Activated naive CD4-positive, alpha-beta T cell treated with anti-CD3 and anti-CD28 coated beads, Interleukin-2, amount 50 U/mL, for 72 hours (primary cell): Measurements from ENCODE around the gene CNRIP1. TPM values are rescaled to one million over a fixed set of nuclear protein-coding genes. Genes with fewer than 3 reads are reported as not detected.
A peak's percentile ranks its signal among the peaks of the same experiment; 100 is the strongest.
"Not testable (repeated sequence)": the region's sequence is repeated elsewhere in the genome, so short reads cannot be mapped to it uniquely, and the experiment has no call there.

ENCODE experiments used
- ATAC-seq, 2 donors: fragments of 150-1000 bp; cut with Tn5 transposase; 2 replicates each; pipeline ENCODE4 v1.10.0; 2021; ENCODE audit warnings: mild to moderate bottlenecking in 2 of 2, moderate library complexity in 2 of 2
- DNase-seq, 2 donors: peaks; one replicate each; pipeline ENCODE4 v3.0.0; 2021 to 2022; ENCODE audit warnings: low spot score in 2 of 2
- H3K27ac Mint-ChIP-seq, 2 donors: one replicate each; pipeline ENCODE4 v1.8.0; 2022; ENCODE audit warnings: mild to moderate bottlenecking in 2 of 2, mixed read lengths in 2 of 2
- H3K36me3 Mint-ChIP-seq, 2 donors: one replicate each; pipeline ENCODE4 v1.8.0; 2022; ENCODE audit warnings: mixed read lengths in 2 of 2
- H3K9me3 Mint-ChIP-seq, 2 donors: one replicate each; pipeline ENCODE4 v1.8.0; 2022; ENCODE audit warnings: mixed read lengths in 2 of 2
- total RNA-seq, 2 donors: library from RNA; stranded (reverse); gene quantifications; one replicate each; pipeline ENCODE4 v1.2.3, GENCODE V29; 2022

CNRIP1 gene
- total RNA-seq, 2 donors from 2014 or later: not detected

GRCh38 chr2:68309426-68309825, 10.3 kb downstream of the CNRIP1 start:
- no peaks in the 10 kb centered on the region for H3K36me3 Mint-ChIP-seq
- ATAC-seq (no peak), DNase-seq (no peak)
- no peak overlapping the region for H3K27ac Mint-ChIP-seq
- no peaks in the 10 kb centered on the region for H3K9me3 Mint-ChIP-seq

GRCh38 chr2:68303902-68304272, 15.9 kb downstream of the CNRIP1 start:
- ATAC-seq, H3K36me3 Mint-ChIP-seq, H3K27ac Mint-ChIP-seq, H3K9me3 Mint-ChIP-seq, DNase-seq: not testable (repeated sequence)

- no peak for ATAC-seq
- H3K9me3 Mint-ChIP-seq: no peaks in the 10 kb centered on the region
- H3K27ac Mint-ChIP-seq: peak overlapping the region in 1 of 2 donors; percentile 77
- H3K36me3 Mint-ChIP-seq: no peaks in the 10 kb centered on the region
- DNase-seq: no peak
Observed at GRCh38 chr2:68303033-68303901, 16.5 kb downstream of the CNRIP1 start.

GRCh38 chr2:68302281-68302875, 17.4 kb downstream of the CNRIP1 start:
- ATAC-seq (no peak), DNase-seq (no peak)
- H3K9me3 Mint-ChIP-seq: no peaks in the 10 kb centered on the region
- no peaks in the 10 kb centered on the region for H3K36me3 Mint-ChIP-seq
- no peak overlapping the region for H3K27ac Mint-ChIP-seq

GRCh38 chr2:68295516-68295915, 24.2 kb downstream of the CNRIP1 start:
- H3K9me3 Mint-ChIP-seq: no peaks in the 10 kb centered on the region
- H3K27ac Mint-ChIP-seq: no peak overlapping the region
- ATAC-seq (no peak), DNase-seq (no peak)
- no peaks in the 10 kb centered on the region for H3K36me3 Mint-ChIP-seq

GRCh38 chr2:68294913-68295312, 24.8 kb downstream of the CNRIP1 start:
- H3K36me3 Mint-ChIP-seq: no peaks in the 10 kb centered on the region
- DNase-seq (no peak), ATAC-seq (no peak)
- no peak overlapping the region for H3K27ac Mint-ChIP-seq
- H3K9me3 Mint-ChIP-seq: no peaks in the 10 kb centered on the region

GRCh38 chr2:68294187-68294586, 25.6 kb downstream of the CNRIP1 start:
- H3K36me3 Mint-ChIP-seq: no peaks in the 10 kb centered on the region
- no peak overlapping the region for H3K27ac Mint-ChIP-seq

GRCh38 chr2:68293755-68294154, 26.0 kb downstream of the CNRIP1 start:
- Mint-ChIP-seq H3K9me3 (no peaks in the 10 kb centered on the region), H3K36me3 (no peaks in the 10 kb centered on the region), H3K27ac (no peak overlapping the region)
- DNase-seq: no peak
- ATAC-seq: no peak

More at GRCh38 chr2:68294187-68294586, 25.6 kb downstream of the CNRIP1 start:
- DNase-seq (no peak), ATAC-seq (no peak)
- no peaks in the 10 kb centered on the region for H3K9me3 Mint-ChIP-seq

GRCh38 chr2:68293024-68293423, 26.7 kb downstream of the CNRIP1 start:
- DNase-seq (no peak), ATAC-seq (no peak)
- Mint-ChIP-seq H3K9me3 (no peaks in the 10 kb centered on the region), H3K27ac (no peak overlapping the region), H3K36me3 (no peaks in the 10 kb centered on the region)

GRCh38 chr2:68292108-68292710, 27.5 kb downstream of the CNRIP1 start:
- DNase-seq (no peak), ATAC-seq (peak in 1 of 2 donors; percentile 44)
- no peak overlapping the region for H3K27ac Mint-ChIP-seq
- no peaks in the 10 kb centered on the region for H3K36me3 Mint-ChIP-seq
- no peaks in the 10 kb centered on the region for H3K9me3 Mint-ChIP-seq

GRCh38 chr2:68291314-68291713, 28.4 kb downstream of the CNRIP1 start:
- Mint-ChIP-seq H3K27ac (no peak overlapping the region), H3K36me3 (no peaks in the 10 kb centered on the region), H3K9me3 (no peaks in the 10 kb centered on the region)
- no peak for DNase-seq
- ATAC-seq: no peak

GRCh38 chr2:68290901-68291300, 28.8 kb downstream of the CNRIP1 start:
- ATAC-seq: no peak

GRCh38 chr2:68287580-68288441, 31.9 kb downstream of the CNRIP1 start:
- ATAC-seq: no peak
- DNase-seq: no peak
- Mint-ChIP-seq H3K9me3 (no peaks in the 10 kb centered on the region), H3K27ac (no peak overlapping the region), H3K36me3 (no peaks in the 10 kb centered on the region)

More at GRCh38 chr2:68290901-68291300, 28.8 kb downstream of the CNRIP1 start:
- Mint-ChIP-seq H3K9me3 (no peaks in the 10 kb centered on the region), H3K27ac (no peak overlapping the region), H3K36me3 (no peaks in the 10 kb centered on the region)
- no peak for DNase-seq

GRCh38 chr2:68284896-68285295, 34.9 kb downstream of the CNRIP1 start:
- Mint-ChIP-seq H3K27ac (no peak overlapping the region), H3K36me3 (no peaks in the 10 kb centered on the region), H3K9me3 (no peaks in the 10 kb centered on the region)
- DNase-seq: no peak
- no peak for ATAC-seq

- ATAC-seq (no peak), DNase-seq (no peak)
- Mint-ChIP-seq H3K36me3 (no peaks in the 10 kb centered on the region), H3K9me3 (no peaks in the 10 kb centered on the region), H3K27ac (no peak overlapping the region)
Observed at GRCh38 chr2:68283419-68283812, 36.3 kb downstream of the CNRIP1 start.

- Mint-ChIP-seq H3K36me3 (no peaks in the 10 kb centered on the region), H3K27ac (peak overlapping the region in 1 of 2 donors; percentile 1), H3K9me3 (no peaks in the 10 kb centered on the region)
- no peak for DNase-seq
- peak; percentile 59 to 60 for ATAC-seq
Observed at GRCh38 chr2:68282811-68283418, 36.8 kb downstream of the CNRIP1 start.
